GM12891 (cell line): ENCODE data around the gene ELAVL4.

Experiments used
- POLR2A ChIP-seq: IDR thresholded peaks from 2 replicates; pipeline ENCODE4 v1.6.1; 2011; ENCODE audit warnings: low read depth, low read length, control low read depth
- POLR2AphosphoS5 ChIP-seq: IDR thresholded peaks from 2 replicates; pipeline ENCODE4 v1.6.1; 2011; ENCODE audit warnings: low read depth, low read length, control low read depth
- SPI1 ChIP-seq: IDR thresholded peaks from 2 replicates; pipeline ENCODE4 v1.6.1; 2011; ENCODE audit warnings: low read depth, low read length, control low read depth

- TF ChIP-seq POLR2A = no peak
- no peak for TF ChIP-seq SPI1
- TF ChIP-seq POLR2AphosphoS5 = no peak
Observed at GRCh38 chr1:50108497-50109059, at the start of gene ELAVL4.
